Measurements from ENCODE around the gene ZNF384. TPM values are rescaled to one million over a fixed set of nuclear protein-coding genes. Genes with fewer than 3 reads are reported as not detected.

Gene ZNF384
- polyA plus RNA-seq, 1 donor (not counting 4 experiments of a cell fraction or from before 2014, with no cell fraction given): 29.0 TPM

- H3K36me3 ChIP-seq (ENCODE audit: control insufficient read depth in 2 of 2, extremely low read depth in 1 of 2, insufficient read depth in 2 of 2, low read length in 2 of 2): peaks cover 21 to 40% of the 10 kb centered on the region in 2 experiments
Observed at GRCh38 chr12:6730169-6730568, 41.0 kb upstream of the ZNF384 start.

GRCh38 chr12:6729186-6729585 lies 40.0 kb upstream of the ZNF384 start:
- peaks cover 17 to 34% of the 10 kb centered on the region in 2 experiments for H3K36me3 ChIP-seq (ENCODE audit: control insufficient read depth in 2 of 2, extremely low read depth in 1 of 2, insufficient read depth in 2 of 2, low read length in 2 of 2)
- H3K9me1 ChIP-seq (ENCODE audit: control insufficient read depth, extremely low read depth, insufficient read depth, low read length): no peaks in the 10 kb centered on the region
- H3K27me3 ChIP-seq (ENCODE audit: control insufficient read depth, extremely low read depth, insufficient read depth, low read length): no peaks in the 10 kb centered on the region
- H3K27ac ChIP-seq (ENCODE audit: control insufficient read depth, insufficient read depth, low read length): no peak overlapping the region
- H2AFZ ChIP-seq (ENCODE audit: control insufficient read depth, low read length): no peak overlapping the region
- H3K4me2 ChIP-seq (ENCODE audit: control insufficient read depth, extremely low read depth, insufficient read depth, low read depth, low read length): no peak overlapping the region
- peaks cover 5% of the 10 kb centered on the region for H3K4me1 ChIP-seq (ENCODE audit: control insufficient read depth, extremely low read depth, insufficient read depth, low read length)
- peaks cover 6% of the 10 kb centered on the region for H3K79me2 ChIP-seq (ENCODE audit: control insufficient read depth, insufficient read depth, low read length)
- FAIRE-seq (no peak), DNase-seq (ENCODE audit: low read depth, low spot score) (no peak)
- H3K9ac ChIP-seq (ENCODE audit: control insufficient read depth, extremely low read depth, insufficient read depth, low read length): no peak overlapping the region
- no peaks in the 10 kb centered on the region for H3K9me3 ChIP-seq (ENCODE audit: control insufficient read depth, low read depth, low read length)
- TF ChIP-seq CTCF (optimal IDR thresholded peaks at IDR 0.05 in 1 of 3, IDR thresholded peaks at IDR 0.05 in 1 of 3, conservative IDR thresholded peaks at IDR 0.05 in 1 of 3; ENCODE audit: extremely low read depth in 1 of 3, insufficient read depth in 2 of 3, low read length in 3 of 3): no peak
- no peaks in the 10 kb centered on the region for H4K20me1 ChIP-seq (ENCODE audit: control insufficient read depth, extremely low read depth, insufficient read depth, low read length)
- dilution Hi-C loops (cut with MboI; ENCODE audit: extremely low pct_ligation_motif_present, low sequenced_read_pairs): no loop called here
- no peak overlapping the region for H3K4me3 ChIP-seq (ENCODE audit: control insufficient read depth in 2 of 3, extremely low read depth in 1 of 3, insufficient read depth in 2 of 3, low read depth in 1 of 3, low read length in 3 of 3)

More at GRCh38 chr12:6730169-6730568, 41.0 kb upstream of the ZNF384 start:
- no peak for TF ChIP-seq EZH2 (IDR thresholded peaks at IDR 0.05; ENCODE audit: low read length)
- TF ChIP-seq CTCF (optimal IDR thresholded peaks at IDR 0.05 in 1 of 3, IDR thresholded peaks at IDR 0.05 in 1 of 3, conservative IDR thresholded peaks at IDR 0.05 in 1 of 3; ENCODE audit: extremely low read depth in 1 of 3, insufficient read depth in 2 of 3, low read length in 3 of 3): no peak
- no peaks in the 10 kb centered on the region for H4K20me1 ChIP-seq (ENCODE audit: control insufficient read depth, extremely low read depth, insufficient read depth, low read length)
- H3K4me3 ChIP-seq (ENCODE audit: control insufficient read depth in 2 of 3, extremely low read depth in 1 of 3, insufficient read depth in 2 of 3, low read depth in 1 of 3, low read length in 3 of 3): no peak overlapping the region
- no peak overlapping the region for H3K4me2 ChIP-seq (ENCODE audit: control insufficient read depth, extremely low read depth, insufficient read depth, low read depth, low read length)
- H2AFZ ChIP-seq (ENCODE audit: control insufficient read depth, low read length): no peak overlapping the region
- no peak overlapping the region for H3K27ac ChIP-seq (ENCODE audit: control insufficient read depth, insufficient read depth, low read length)
- H3K9ac ChIP-seq (ENCODE audit: control insufficient read depth, extremely low read depth, insufficient read depth, low read length): no peak overlapping the region
- no peaks in the 10 kb centered on the region for H3K9me3 ChIP-seq (ENCODE audit: control insufficient read depth, low read depth, low read length)
- FAIRE-seq (no peak), DNase-seq (ENCODE audit: low read depth, low spot score) (no peak)
- dilution Hi-C loops (cut with MboI; ENCODE audit: extremely low pct_ligation_motif_present, low sequenced_read_pairs): no loop called here
- no peaks in the 10 kb centered on the region for H3K27me3 ChIP-seq (ENCODE audit: control insufficient read depth, extremely low read depth, insufficient read depth, low read length)
- H3K9me1 ChIP-seq (ENCODE audit: control insufficient read depth, extremely low read depth, insufficient read depth, low read length): no peaks in the 10 kb centered on the region
- no peaks in the 10 kb centered on the region for H3K4me1 ChIP-seq (ENCODE audit: control insufficient read depth, extremely low read depth, insufficient read depth, low read length)
- no peaks in the 10 kb centered on the region for H3K79me2 ChIP-seq (ENCODE audit: control insufficient read depth, insufficient read depth, low read length)
